Mesenchymal stem cell (in vitro differentiated cells and primary cell): ENCODE results near the gene SYNE1.
A peak's percentile ranks its signal among the peaks of the same experiment; 100 is the strongest.

Experiments used
- DNase-seq: peaks from one replicate; pipeline ENCODE4 v3.0.0-alpha.2; 2013
- H2AFZ ChIP-seq: one replicate; pipeline ENCODE4 v1.6.1; 2013; ENCODE audit warnings: low read depth, mild to moderate bottlenecking, control low read depth, inconsistent platforms, low read length, moderate library complexity
- H2AK5ac ChIP-seq: 2 replicates; pipeline ENCODE4 v1.6.1; 2013; ENCODE audit warnings: low read length, moderate library complexity, mild to moderate bottlenecking, inconsistent platforms; ENCODE audit not compliant: severe bottlenecking
- H2BK120ac ChIP-seq: one replicate; pipeline ENCODE4 v1.6.1; 2013; ENCODE audit warnings: low read depth, mild to moderate bottlenecking, inconsistent platforms, low read length, moderate library complexity
- H2BK12ac ChIP-seq, 2 experiments: one replicate each; pipeline ENCODE4 v1.6.1; 2013; ENCODE audit warnings: inconsistent platforms in 2 of 2, low read length in 2 of 2, mild to moderate bottlenecking in 2 of 2, moderate library complexity in 2 of 2, control low read depth in 1 of 2
- H2BK15ac ChIP-seq: one replicate; pipeline ENCODE4 v1.6.1; 2013; ENCODE audit warnings: mild to moderate bottlenecking, low read depth, inconsistent platforms; ENCODE audit not compliant: poor library complexity, severe bottlenecking
- H2BK5ac ChIP-seq: 2 replicates; pipeline ENCODE4 v1.6.1; 2013; ENCODE audit warnings: low read depth, mild to moderate bottlenecking, low read length, control low read depth, inconsistent platforms; ENCODE audit not compliant: poor library complexity, severe bottlenecking
- H3K14ac ChIP-seq, 2 experiments: one replicate each; pipeline ENCODE4 v1.6.1; 2013; ENCODE audit warnings: inconsistent platforms in 2 of 2, low read length in 2 of 2, control low read depth in 1 of 2, mild to moderate bottlenecking in 1 of 2, moderate library complexity in 1 of 2
- H3K18ac ChIP-seq, 2 experiments: one replicate each; pipeline ENCODE4 v1.6.1; 2013; ENCODE audit warnings: inconsistent platforms in 2 of 2, low read length in 2 of 2, control low read depth in 1 of 2, low read depth in 1 of 2, mild to moderate bottlenecking in 1 of 2
- H3K23ac ChIP-seq, 2 experiments: one replicate each; pipeline ENCODE4 v1.6.1; 2013; ENCODE audit warnings: inconsistent platforms in 2 of 2, low read length in 2 of 2, mild to moderate bottlenecking in 2 of 2, moderate library complexity in 2 of 2, control low read depth in 1 of 2
- H3K27ac ChIP-seq: 2 replicates; pipeline ENCODE4 v1.5.1; 2013; ENCODE audit warnings: mild to moderate bottlenecking, moderate library complexity, low read length, control low read depth, inconsistent platforms; ENCODE audit not compliant: poor library complexity, severe bottlenecking
- H3K27me3 ChIP-seq, 2 experiments: 2 replicates each; pipeline versions ENCODE4 v1.6.1 to v1.7.0; 2013; ENCODE audit warnings: low read length in 2 of 2, mild to moderate bottlenecking in 2 of 2, moderate library complexity in 2 of 2, control low read depth in 1 of 2, inconsistent platforms in 1 of 2; ENCODE audit not compliant: control insufficient read depth in 1 of 2, insufficient read depth in 1 of 2
- H3K36me3 ChIP-seq, 2 experiments: 2 replicates each; pipeline versions ENCODE4 v1.6.1 to v1.7.0; 2013; ENCODE audit warnings: low read length in 2 of 2, control low read depth in 1 of 2, inconsistent platforms in 1 of 2, low read depth in 1 of 2, mild to moderate bottlenecking in 1 of 2; ENCODE audit not compliant: insufficient read depth in 2 of 2, control insufficient read depth in 1 of 2
- H3K4ac ChIP-seq, 2 experiments: one replicate each; pipeline ENCODE4 v1.6.1; 2013; ENCODE audit warnings: inconsistent platforms in 2 of 2, low read length in 2 of 2, mild to moderate bottlenecking in 2 of 2, moderate library complexity in 2 of 2, control low read depth in 1 of 2, low read depth in 1 of 2
- H3K4me1 ChIP-seq: 2 replicates; pipeline ENCODE4 v1.6.1; 2013; ENCODE audit warnings: low read depth, low read length, control low read depth; ENCODE audit not compliant: control insufficient read depth, insufficient read depth
- H3K4me2 ChIP-seq: 2 replicates; pipeline ENCODE4 v1.6.1; 2013; ENCODE audit warnings: low read length, mild to moderate bottlenecking, inconsistent platforms; ENCODE audit not compliant: poor library complexity, severe bottlenecking
- H3K4me3 ChIP-seq, 2 experiments: 2 replicates each; pipeline versions ENCODE4 v1.5.1 to v1.7.0; 2013; ENCODE audit warnings: low read length in 2 of 2, mild to moderate bottlenecking in 2 of 2, control low read depth in 1 of 2, low read depth in 1 of 2; ENCODE audit not compliant: insufficient read depth in 1 of 2
- H3K79me1 ChIP-seq: replicated peaks from 2 replicates; pipeline ENCODE4 v1.6.1; 2013; ENCODE audit warnings: mild to moderate bottlenecking, control low read depth, low read length, inconsistent platforms; ENCODE audit not compliant: poor library complexity, severe bottlenecking
- H3K9ac ChIP-seq: 2 replicates; pipeline ENCODE4 v1.7.0; 2013; ENCODE audit warnings: mild to moderate bottlenecking, low read length, moderate library complexity
- H3K9me3 ChIP-seq: 2 replicates; pipeline ENCODE4 v1.7.0; 2013; ENCODE audit warnings: mild to moderate bottlenecking, low read length; ENCODE audit not compliant: control insufficient read depth
- H4K8ac ChIP-seq: one replicate; pipeline ENCODE4 v1.6.1; 2013; ENCODE audit warnings: inconsistent platforms, mild to moderate bottlenecking, low read length, moderate library complexity
- H4K91ac ChIP-seq: one replicate; pipeline ENCODE4 v1.6.1; 2013; ENCODE audit warnings: mild to moderate bottlenecking, low read length, inconsistent platforms
- WGBS: methylation state at CpG from one replicate; pipeline ENCODE4 v1.1.7; 2013; ENCODE audit warnings: mixed read lengths; 5-methylcytosine and 5-hydroxymethylcytosine counted together

SYNE1 gene

DNA sequence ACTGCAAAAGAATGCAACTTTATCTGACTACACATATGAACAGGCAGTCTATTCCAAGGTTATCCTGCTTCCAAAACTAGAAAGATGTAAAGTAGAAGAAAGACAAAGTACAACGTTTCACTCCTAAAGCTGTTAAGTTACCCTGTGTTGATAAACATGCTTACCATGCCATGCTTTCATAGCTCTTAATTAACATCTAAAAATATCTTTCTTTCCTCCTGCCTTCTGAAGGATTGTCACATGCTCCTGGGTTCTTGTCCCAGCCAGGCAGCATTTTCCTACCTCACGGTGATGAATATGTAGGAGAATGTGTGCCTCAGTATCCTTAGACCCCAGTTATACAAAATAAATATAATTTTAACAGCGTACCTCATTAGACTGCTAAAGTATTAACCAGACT is 344.6 kb downstream of the SYNE1 start:
- H2BK120ac ChIP-seq, result no peak overlapping the region
- no peak for DNase-seq
- H2AFZ ChIP-seq, result no peak overlapping the region
- no peak overlapping the region for H3K27ac ChIP-seq
- no peaks in the 10 kb centered on the region for H3K27me3 ChIP-seq
- H2AK5ac ChIP-seq, result no peak overlapping the region
- H3K14ac ChIP-seq, result no peak overlapping the region
- H3K79me1 ChIP-seq, result peaks cover 4% of the 10 kb centered on the region
- H3K4ac ChIP-seq, result no peak overlapping the region
- no peak overlapping the region for H3K9ac ChIP-seq
- H2BK5ac ChIP-seq, result no peak overlapping the region
- H3K36me3 ChIP-seq, result peaks cover 17 to 57% of the 10 kb centered on the region in 2 experiments
- H4K91ac ChIP-seq, result no peak overlapping the region
- no peak overlapping the region for H3K23ac ChIP-seq
- no peak overlapping the region for H4K8ac ChIP-seq
- WGBS, result 97% methylated on average over 3 of the region's 3 CpGs
- no peak overlapping the region for H2BK15ac ChIP-seq
- no peaks in the 10 kb centered on the region for H3K9me3 ChIP-seq
- peaks cover 6% of the 10 kb centered on the region for H3K4me1 ChIP-seq
- no peak overlapping the region for H3K4me3 ChIP-seq
- H2BK12ac ChIP-seq, result no peak overlapping the region
- H3K18ac ChIP-seq, result no peak overlapping the region
- no peak overlapping the region for H3K4me2 ChIP-seq

DNA sequence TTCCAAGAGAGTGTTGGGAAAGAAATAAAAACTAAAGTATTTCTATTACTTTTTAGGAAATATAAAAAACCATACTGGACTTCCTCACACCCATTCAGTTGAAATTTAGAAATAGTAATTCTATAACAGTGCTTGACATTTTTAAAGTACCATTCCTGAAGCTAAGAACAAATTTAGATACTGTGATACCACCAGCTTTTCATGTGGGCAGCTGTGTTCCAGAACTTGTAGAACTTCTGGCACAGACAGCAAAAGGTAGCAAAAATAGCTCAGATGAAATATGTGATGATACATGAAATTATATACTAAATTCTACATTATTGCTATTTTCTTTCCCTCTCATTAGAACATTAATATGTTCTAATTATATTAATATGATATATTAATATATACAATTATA is 346.5 kb downstream of the SYNE1 start:
- Histone ChIP-seq H3K23ac (no peak overlapping the region), H3K27ac (no peak overlapping the region), H3K18ac (no peak overlapping the region), H3K4me2 (no peak overlapping the region), H3K4me1 (no peaks in the 10 kb centered on the region), H3K9me3 (no peaks in the 10 kb centered on the region), H3K27me3 (no peaks in the 10 kb centered on the region), H3K4ac (no peak overlapping the region), H4K91ac (no peak overlapping the region), H3K79me1 (peaks cover 4% of the 10 kb centered on the region), H3K9ac (no peak overlapping the region), H2AK5ac (no peak overlapping the region), H2BK120ac (no peak overlapping the region), H2AFZ (no peak overlapping the region), H2BK15ac (no peak overlapping the region), H3K4me3 (no peak overlapping the region), H2BK5ac (no peak overlapping the region), H3K14ac (no peak overlapping the region), H2BK12ac (no peak overlapping the region), H3K36me3 (peaks cover 17 to 73% of the 10 kb centered on the region in 2 experiments), H4K8ac (no peak overlapping the region)
- no peak for DNase-seq

DNA sequence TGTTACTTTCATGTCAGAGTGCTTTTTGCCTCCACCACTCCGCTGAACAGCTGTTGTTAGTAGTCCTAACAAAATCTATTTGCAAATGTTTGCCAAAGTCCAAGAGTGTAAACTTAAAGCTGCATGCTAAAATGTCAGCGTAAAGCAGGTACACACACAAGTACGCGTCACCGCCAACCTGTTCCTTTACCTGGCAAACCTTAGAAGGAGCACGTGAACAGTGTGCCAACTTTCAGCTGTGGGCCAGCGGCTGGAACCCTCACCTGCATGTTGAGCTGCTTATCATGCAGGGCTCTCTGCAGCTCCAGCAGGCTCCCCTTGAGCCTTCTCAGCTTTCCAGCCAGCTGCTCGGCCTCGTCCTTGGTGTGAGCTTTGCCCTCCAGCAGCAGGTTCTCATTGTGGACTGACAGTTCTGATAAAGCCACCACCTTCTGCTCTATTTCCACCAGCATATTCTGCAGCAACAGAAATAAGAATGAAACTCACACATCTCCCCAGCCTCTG is 359.3 kb downstream of the SYNE1 start:
- no peaks in the 10 kb centered on the region for H3K9me3 ChIP-seq
- H3K36me3 ChIP-seq, result peaks cover 11 to 59% of the 10 kb centered on the region in 2 experiments
- H2BK12ac ChIP-seq, result no peak overlapping the region
- no peak overlapping the region for H3K4ac ChIP-seq
- DNase-seq, result no peak
- no peak overlapping the region for H3K4me2 ChIP-seq
- no peak overlapping the region for H4K91ac ChIP-seq
- no peak overlapping the region for H3K27ac ChIP-seq
- no peak overlapping the region for H3K4me3 ChIP-seq
- H2BK15ac ChIP-seq, result no peak overlapping the region
- H3K4me1 ChIP-seq, result peaks cover 2% of the 10 kb centered on the region
- WGBS, result 98% methylated on average over 9 of the region's 9 CpGs
- H3K23ac ChIP-seq, result no peak overlapping the region
- no peak overlapping the region for H4K8ac ChIP-seq
- peaks cover 3% of the 10 kb centered on the region for H3K79me1 ChIP-seq
- no peak overlapping the region for H3K9ac ChIP-seq
- H2AFZ ChIP-seq, result no peak overlapping the region
- no peak overlapping the region for H2BK5ac ChIP-seq
- no peak overlapping the region for H2BK120ac ChIP-seq
- no peak overlapping the region for H3K14ac ChIP-seq
- H3K27me3 ChIP-seq, result no peaks in the 10 kb centered on the region
- H3K18ac ChIP-seq, result no peak overlapping the region
- H2AK5ac ChIP-seq, result no peak overlapping the region

DNA sequence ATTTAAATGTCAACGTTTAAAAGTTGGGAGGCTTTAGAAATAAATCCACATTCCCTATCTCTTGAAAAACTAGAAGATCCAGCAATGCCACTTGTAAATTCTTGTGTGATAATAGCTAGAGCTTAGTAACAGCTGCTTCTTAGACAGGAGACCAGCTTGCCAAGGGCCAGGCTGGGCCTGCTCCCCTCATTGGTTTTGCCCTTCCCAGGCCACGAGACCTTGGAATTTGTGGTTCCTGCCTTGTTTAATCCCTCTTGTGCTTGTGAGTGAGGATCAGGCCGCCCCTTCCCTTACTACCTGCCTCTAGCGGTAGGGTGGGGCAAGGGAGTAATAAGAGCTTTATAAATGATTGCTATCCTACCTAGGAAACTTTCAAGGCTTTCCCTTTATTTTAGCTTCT is 363.5 kb downstream of the SYNE1 start:
- Histone ChIP-seq H3K14ac (no peak overlapping the region), H3K18ac (no peak overlapping the region), H3K4me3 (no peak overlapping the region), H2AK5ac (no peak overlapping the region), H2BK120ac (no peak overlapping the region), H2AFZ (no peak overlapping the region), H3K27ac (no peak overlapping the region), H3K4me1 (peaks cover 2% of the 10 kb centered on the region), H3K36me3 (peaks cover 13 to 34% of the 10 kb centered on the region in 2 experiments), H2BK5ac (no peak overlapping the region), H3K9ac (peak overlapping the region; percentile 51), H3K4ac (no peak overlapping the region), H3K27me3 (no peaks in the 10 kb centered on the region), H3K79me1 (peaks cover 4% of the 10 kb centered on the region), H3K9me3 (no peaks in the 10 kb centered on the region), H2BK15ac (no peak overlapping the region), H4K8ac (no peak overlapping the region), H3K4me2 (no peak overlapping the region), H4K91ac (no peak overlapping the region), H3K23ac (no peak overlapping the region), H2BK12ac (no peak overlapping the region)
- DNase-seq, result no peak
- WGBS, result 100% methylated on average over 1 of the region's 4 CpGs
